ENCODE data around the gene MYH9.

Gene MYH9

DNA sequence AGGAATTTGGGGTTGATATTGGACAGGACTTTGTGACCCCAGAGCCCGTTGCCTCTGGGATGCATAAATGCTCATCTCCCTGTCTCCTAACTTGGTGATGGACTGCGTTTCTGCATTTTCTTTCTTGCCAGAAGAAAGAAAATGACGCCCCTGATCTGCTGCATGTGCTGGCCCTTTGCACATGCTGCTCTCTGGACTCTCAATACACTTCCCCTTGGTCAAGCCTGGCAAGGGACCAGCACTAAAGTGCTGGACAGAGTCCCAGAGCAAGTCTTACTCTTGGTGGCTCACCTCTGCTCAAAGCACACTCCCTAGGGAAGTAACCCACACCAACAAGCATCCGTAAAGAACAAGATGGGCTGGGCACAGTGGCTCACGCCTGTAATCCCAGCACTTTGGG, 40.7 kb downstream of the MYH9 start:
- TF ChIP-seq, protein P1, sequence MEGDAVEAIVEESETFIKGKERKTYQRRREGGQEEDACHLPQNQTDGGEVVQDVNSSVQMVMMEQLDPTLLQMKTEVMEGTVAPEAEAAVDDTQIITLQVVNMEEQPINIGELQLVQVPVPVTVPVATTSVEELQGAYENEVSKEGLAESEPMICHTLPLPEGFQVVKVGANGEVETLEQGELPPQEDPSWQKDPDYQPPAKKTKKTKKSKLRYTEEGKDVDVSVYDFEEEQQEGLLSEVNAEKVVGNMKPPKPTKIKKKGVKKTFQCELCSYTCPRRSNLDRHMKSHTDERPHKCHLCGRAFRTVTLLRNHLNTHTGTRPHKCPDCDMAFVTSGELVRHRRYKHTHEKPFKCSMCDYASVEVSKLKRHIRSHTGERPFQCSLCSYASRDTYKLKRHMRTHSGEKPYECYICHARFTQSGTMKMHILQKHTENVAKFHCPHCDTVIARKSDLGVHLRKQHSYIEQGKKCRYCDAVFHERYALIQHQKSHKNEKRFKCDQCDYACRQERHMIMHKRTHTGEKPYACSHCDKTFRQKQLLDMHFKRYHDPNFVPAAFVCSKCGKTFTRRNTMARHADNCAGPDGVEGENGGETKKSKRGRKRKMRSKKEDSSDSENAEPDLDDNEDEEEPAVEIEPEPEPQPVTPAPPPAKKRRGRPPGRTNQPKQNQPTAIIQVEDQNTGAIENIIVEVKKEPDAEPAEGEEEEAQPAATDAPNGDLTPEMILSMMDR (IDR thresholded peaks at IDR 0.05; ENCODE audit: borderline replicate concordance, control extremely low read depth, extremely low read depth, insufficient read depth, missing control alignments) = no peak
- DNase-seq (ENCODE audit: low spot score) = no peak
- in situ Hi-C loops (cut with MboI; ENCODE audit: low sequenced_read_pairs, unreplicated experiment) = no loop called here

DNA sequence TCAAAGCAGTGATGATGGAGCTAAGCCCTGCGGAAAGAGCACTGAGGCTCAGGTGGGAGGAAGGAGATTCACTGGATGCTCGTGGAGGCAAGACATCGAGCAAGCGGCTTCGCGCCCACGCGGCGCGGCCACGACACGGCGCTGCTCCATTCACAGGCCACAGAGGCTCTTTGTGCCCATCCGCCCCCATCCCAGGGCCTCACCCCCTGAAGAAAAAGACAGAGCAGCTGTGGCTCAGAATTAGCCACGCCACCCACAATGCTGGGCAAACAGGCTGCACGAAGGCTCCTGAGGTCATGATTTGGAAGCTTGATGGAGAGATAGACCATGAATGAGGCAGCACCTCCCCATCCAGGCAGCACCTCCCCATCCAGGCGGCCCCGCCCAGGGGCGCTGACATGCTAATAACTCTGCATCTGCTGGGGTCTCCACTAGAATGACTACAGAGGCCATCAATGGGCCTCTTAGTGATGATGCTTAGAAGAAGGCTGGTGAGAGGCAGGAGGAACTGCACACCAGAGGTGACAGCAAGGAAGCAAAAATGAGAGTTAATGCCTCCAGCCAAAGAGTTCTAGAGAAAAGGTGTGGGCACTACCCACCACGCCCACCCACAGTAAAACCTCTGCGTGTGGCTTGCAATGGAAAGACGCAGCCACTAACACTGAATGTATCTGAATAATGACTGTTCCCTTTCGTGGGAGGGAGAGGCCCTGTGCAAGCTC, 43.5 kb downstream of the MYH9 start:
- TF ChIP-seq, protein P1 (IDR thresholded peaks at IDR 0.05; ENCODE audit: borderline replicate concordance, control extremely low read depth, extremely low read depth, insufficient read depth, missing control alignments) = no peak
- in situ Hi-C loops (cut with MboI; ENCODE audit: low sequenced_read_pairs, unreplicated experiment) = no loop called here
- no peak for DNase-seq (ENCODE audit: low spot score)

DNA sequence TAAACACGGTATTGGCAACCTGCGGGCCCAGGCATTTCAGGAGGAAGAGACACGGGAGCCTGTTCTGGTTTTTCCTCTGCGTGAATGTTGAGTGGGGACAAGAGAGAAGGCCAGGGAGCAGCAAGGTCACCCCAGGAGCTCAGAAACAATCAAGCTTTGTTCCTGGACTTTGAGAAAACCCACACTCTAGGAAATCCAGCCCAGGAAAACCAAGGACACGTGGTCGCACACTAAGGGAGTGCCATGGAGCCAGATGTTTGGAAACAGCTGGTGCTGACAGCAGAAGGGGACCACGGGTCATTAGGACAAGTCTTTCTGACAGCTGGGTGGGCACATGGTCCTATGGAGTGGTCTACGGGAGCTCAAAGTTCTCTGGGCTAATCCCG, 44.1 kb downstream of the MYH9 start:
- TF ChIP-seq, protein P1 (IDR thresholded peaks at IDR 0.05; ENCODE audit: borderline replicate concordance, control extremely low read depth, extremely low read depth, insufficient read depth, missing control alignments) = no peak
- DNase-seq (ENCODE audit: low spot score) = no peak
- in situ Hi-C loops (cut with MboI; ENCODE audit: low sequenced_read_pairs, unreplicated experiment) = no loop called here

DNA sequence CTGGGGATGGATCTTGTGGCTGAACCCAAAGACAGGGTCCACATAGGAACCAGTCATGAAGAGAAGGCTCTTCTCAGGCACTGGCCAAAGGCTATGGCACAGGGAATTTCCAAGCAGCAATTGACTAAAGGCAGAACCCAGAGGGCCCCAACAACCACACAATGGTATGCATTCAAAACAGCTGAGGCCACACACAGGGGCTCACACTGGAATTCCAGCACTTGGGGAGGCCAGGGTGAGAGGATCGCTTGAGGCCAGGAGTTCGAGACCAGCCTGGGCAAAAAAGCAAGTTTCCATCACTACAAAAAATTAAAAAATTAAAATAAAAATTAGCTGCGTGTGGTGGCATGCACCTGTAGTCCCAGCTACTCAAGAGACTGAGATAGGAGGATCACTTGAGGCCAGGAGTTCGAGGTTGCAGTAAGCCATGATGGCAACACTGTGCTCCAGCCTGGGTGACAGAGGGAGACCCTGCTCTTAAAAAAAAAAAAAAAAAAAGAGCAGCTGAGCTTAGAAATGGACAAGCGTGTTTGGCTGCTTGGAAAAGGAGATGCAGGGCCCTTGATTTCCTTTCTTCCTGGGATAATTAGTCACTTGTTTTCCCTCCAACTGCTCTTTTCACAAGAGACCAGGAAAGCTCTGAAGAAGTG, 44.6 kb downstream of the MYH9 start:
- TF ChIP-seq, protein P1 (IDR thresholded peaks at IDR 0.05; ENCODE audit: borderline replicate concordance, control extremely low read depth, extremely low read depth, insufficient read depth, missing control alignments) = no peak
- in situ Hi-C loops (cut with MboI; ENCODE audit: low sequenced_read_pairs, unreplicated experiment) = no loop called here
- no peak for DNase-seq (ENCODE audit: low spot score)

DNA sequence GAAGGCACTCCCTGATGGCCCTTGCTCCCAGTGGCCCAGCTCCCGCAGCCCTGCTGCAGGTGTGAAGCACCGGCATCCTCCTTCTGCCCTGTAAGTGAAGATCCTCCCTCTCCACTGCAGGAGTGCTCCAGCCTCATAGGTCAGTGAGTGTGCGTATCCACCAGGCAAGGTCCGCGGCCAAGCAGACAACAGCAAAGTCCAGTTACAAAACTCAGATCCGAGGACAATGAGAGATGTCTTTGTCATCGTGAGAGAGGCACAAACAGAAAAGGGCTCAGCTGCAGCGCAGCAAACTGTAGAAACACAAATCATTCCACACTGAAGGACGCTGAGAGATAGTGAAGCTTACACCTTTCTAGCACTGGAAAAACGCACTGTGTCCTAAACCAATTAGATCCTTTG, 46.1 kb downstream of the MYH9 start:
- in situ Hi-C loops (cut with MboI; ENCODE audit: low sequenced_read_pairs, unreplicated experiment) = no loop called here
- TF ChIP-seq, protein P1 (IDR thresholded peaks at IDR 0.05; ENCODE audit: borderline replicate concordance, control extremely low read depth, extremely low read depth, insufficient read depth, missing control alignments) = no peak

DNA sequence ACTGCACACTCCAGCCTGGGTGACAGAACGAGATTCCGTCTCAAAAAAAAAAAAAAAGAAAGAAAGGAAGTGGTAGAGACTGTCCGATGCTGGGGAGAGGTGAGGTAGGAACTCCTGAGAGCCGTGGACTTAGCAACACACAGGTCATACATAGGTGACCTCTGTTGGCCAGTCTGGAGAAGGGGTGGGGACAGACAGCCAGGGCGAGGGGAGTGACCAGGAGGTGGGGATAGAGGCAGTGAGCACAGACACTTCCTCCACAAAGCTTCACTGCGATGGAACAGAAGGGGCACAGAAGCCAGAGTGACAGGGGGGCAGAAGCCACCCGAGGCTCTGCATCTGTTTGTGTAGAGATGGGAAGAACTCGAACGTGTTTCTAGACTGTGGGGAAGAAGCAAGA, 47.1 kb downstream of the MYH9 start:
- TF ChIP-seq, protein P1 (IDR thresholded peaks at IDR 0.05; ENCODE audit: borderline replicate concordance, control extremely low read depth, extremely low read depth, insufficient read depth, missing control alignments) = no peak
- DNase-seq (ENCODE audit: low spot score) = no peak
- in situ Hi-C loops (cut with MboI; ENCODE audit: low sequenced_read_pairs, unreplicated experiment) = no loop called here

More for the DNA sequence above, 46.1 kb downstream of the MYH9 start:
- DNase-seq (ENCODE audit: low spot score) = no peak
